Colon (tissue), 2 donors: ENCODE data around the gene RRAS.
"Not testable (repeated sequence)": the region's sequence is repeated elsewhere in the genome, so short reads cannot be mapped to it uniquely, and the experiment has no call there.

Experiments
- FAIRE-seq: peaks from 2 replicates; lab custom pipeline; 2012; peaks lifted over from hg19 to GRCh38; lab: Jason Lieb, UNC
- donor health status: control.
- donor health status: control.

The RRAS gene

GRCh38 chr19:49631014-49631588 lies 8.8 kb downstream of the RRAS start:
- FAIRE-seq, result no peak

- FAIRE-seq, result no peak
These were observed 10.3 kb downstream of the RRAS start for GRCh38 chr19:49629659-49630058.

- no peak for FAIRE-seq
These were observed 13.7 kb downstream of the RRAS start for GRCh38 chr19:49626226-49626625.

GRCh38 chr19:49624967-49625910 lies 14.7 kb downstream of the RRAS start:
- no peak for FAIRE-seq

GRCh38 chr19:49617860-49618259 lies 22.1 kb downstream of the RRAS start:
- not testable (repeated sequence) for FAIRE-seq

- FAIRE-seq, result no peak
These were observed 23.0 kb downstream of the RRAS start for GRCh38 chr19:49616945-49617344.

- FAIRE-seq, result no peak
These were observed 23.4 kb downstream of the RRAS start for GRCh38 chr19:49616532-49616931.

- no peak for FAIRE-seq
These were observed 24.1 kb downstream of the RRAS start for GRCh38 chr19:49615861-49616260.

- no peak for FAIRE-seq
These were observed 25.7 kb downstream of the RRAS start for GRCh38 chr19:49614096-49614833.

- no peak for FAIRE-seq
These were observed 26.6 kb downstream of the RRAS start for GRCh38 chr19:49613374-49613773.

- no peak for FAIRE-seq
These were observed 30.3 kb downstream of the RRAS start for GRCh38 chr19:49609499-49610092.

- no peak for FAIRE-seq
These were observed 34.3 kb downstream of the RRAS start for GRCh38 chr19:49605605-49606004.

GRCh38 chr19:49602806-49603205 lies 37.1 kb downstream of the RRAS start:
- FAIRE-seq, result no peak

GRCh38 chr19:49601482-49602038 lies 38.4 kb downstream of the RRAS start:
- no peak for FAIRE-seq

- no peak for FAIRE-seq
These were observed 40.3 kb downstream of the RRAS start for GRCh38 chr19:49599378-49600295.

- FAIRE-seq, result no peak
These were observed 42.3 kb downstream of the RRAS start for GRCh38 chr19:49597703-49597974.

GRCh38 chr19:49596954-49597702 lies 42.8 kb downstream of the RRAS start:
- no peak for FAIRE-seq

- FAIRE-seq, result no peak
These were observed 43.5 kb downstream of the RRAS start for GRCh38 chr19:49596407-49596806.

- no peak for FAIRE-seq
These were observed 44.0 kb downstream of the RRAS start for GRCh38 chr19:49595819-49596404.
